ENCODE measurements around the gene SCNN1B. TPM values are rescaled to one million over a fixed set of nuclear protein-coding genes. Genes with fewer than 3 reads are reported as not detected.

The SCNN1B gene
- total RNA-seq, 1 donor from 2014 or later: 3.8 TPM

DNA sequence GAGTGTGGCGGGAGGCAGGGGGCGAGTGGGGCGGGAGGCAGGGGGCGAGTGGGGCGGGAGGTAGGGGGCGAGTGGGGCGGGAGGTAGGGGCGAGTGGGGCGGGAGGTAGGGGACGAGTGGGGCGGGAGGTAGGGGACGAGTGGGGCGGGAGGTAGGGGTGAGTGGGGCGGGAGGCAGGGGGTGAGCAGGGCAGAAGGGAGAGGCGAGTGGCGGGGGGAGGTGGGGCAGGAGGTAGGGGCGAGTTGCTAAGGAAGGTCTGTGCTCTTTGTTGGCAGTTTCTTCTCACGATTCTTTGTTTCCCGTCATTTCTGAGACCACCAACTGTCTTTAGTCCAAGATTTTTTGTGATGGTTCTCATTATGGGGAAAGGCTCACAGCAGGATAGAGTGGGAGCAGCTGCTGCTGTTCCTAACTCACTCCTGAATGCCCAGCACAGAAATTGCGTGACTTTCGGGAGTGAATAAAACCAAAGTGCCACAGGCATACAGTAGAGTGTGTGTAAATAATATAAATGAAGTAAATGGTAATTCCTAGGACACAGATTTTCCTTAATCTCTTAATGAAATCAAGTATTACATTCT, 106.2 kb downstream of the SCNN1B start:
- DNase-seq: peak; percentile 79

DNA sequence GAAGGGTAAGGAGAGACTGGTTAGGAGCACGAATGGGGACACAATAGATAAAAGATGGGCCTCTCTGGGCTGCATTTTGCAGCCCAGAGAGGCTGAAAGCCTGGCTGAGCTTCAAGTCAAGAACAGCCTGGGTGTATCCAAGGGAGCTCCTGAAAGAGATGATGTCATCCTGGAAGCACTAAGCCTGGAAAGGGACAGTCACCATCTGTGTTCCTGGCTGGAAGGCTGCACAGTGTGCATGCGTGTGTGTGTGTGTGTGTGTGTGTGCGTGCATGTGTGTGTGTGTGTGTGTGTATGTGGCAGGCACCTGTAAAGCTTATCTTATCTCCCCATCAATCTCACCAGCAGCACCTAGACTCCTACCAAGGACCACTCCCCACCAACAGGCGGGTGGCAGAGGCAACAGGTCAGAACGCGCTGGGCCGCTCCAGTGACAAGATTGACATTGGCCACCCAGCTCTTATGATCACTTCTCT, 106.8 kb downstream of the SCNN1B start:
- peak; percentile 91 for DNase-seq

DNA sequence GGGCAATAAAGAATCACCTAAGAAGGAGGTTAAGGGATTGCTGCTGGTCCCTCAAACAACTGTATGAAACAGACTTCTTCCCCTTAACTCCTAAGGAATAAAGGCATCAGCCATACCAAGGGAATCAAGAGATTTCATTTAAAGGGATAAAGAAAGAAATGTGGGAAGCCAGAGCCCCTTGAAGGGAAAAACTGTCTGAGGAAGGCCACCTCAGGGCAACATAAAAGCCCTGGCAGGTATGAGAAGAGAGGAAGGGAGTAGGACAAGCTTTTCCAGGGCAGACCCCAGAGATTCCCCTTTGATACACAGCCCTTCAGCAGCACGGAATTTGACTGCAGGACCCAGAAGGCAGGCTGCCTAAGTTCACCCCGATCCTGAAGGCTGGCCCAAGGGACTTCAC, 107.4 kb downstream of the SCNN1B start:
- no peak for DNase-seq

DNA sequence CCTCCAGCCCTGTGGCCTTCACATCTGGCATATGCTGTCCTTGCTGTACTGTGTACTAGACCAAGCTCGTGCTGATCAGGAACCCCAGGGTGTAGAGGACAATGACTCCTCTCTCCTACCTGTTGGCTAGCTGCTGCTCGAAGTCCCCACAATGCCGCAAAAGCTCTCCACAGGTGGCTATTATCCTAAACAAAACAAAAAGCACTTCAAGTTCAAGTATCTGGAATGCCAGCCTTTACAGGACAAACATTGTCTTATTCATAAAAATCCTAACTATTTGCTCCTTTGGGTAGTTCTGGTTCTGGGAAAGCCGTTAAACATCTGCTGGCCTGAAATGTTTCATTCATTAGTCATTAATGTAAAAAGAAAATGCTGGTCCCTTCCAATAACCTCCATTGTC, 108.1 kb downstream of the SCNN1B start:
- no peak for DNase-seq

DNA sequence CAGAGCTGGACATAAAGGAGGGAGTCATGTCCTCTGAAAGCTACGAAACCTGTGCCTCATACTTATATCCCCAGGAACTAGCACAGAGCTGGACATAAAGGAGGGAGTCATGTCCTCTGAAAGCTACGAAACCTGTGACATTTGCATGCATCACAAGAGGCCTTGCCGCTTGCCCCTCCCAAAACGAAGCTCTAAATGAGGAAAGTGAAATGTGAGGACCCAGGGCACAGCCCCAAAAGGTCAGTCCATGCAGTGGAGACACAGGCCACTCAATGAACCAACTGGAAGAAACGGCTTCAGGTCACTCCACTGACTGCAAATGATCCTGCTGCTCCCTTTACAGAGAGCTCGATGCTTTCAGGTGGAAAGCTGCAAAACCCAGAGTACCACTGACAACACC, 112.6 kb downstream of the SCNN1B start:
- DNase-seq: no peak

DNA sequence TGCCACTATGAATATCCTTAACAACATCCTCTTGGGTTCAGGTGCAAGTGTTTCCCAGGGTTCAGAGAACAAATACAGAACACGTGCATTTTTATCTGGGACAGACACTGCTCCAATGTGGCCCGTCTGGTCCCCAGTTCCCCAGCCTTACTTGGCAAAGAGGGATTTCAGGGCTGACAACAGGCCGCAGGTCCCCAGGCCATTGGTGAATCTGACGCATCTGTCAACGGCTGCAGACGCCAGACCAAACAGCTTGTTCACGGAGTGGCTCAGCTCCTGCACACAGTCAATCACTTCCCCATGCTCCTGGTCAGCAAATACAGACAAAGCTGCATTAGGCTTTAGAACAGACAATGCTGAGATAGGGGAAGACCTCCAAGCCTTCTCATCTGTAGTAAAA, 114.7 kb downstream of the SCNN1B start:
- no peak for DNase-seq

DNA sequence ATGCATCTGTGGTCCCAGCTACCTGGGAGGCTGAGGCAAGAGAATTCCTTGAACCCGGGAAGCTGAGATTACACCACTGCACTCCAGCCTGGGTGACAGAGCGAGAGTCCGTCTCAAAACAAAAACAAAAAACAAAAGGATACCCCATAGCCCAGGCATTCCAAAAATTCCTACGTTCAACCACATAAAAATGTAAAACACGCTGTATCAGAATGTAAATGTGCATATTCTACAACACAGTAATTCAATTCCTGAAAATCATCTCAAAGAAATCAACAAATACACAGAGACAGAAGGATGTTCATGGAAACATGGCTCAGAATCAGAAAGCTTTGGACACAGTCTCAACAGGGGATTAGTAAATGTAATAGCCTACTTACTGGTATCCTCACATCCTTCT, 117.9 kb downstream of the SCNN1B start:
- DNase-seq: peak; percentile 46

DNA sequence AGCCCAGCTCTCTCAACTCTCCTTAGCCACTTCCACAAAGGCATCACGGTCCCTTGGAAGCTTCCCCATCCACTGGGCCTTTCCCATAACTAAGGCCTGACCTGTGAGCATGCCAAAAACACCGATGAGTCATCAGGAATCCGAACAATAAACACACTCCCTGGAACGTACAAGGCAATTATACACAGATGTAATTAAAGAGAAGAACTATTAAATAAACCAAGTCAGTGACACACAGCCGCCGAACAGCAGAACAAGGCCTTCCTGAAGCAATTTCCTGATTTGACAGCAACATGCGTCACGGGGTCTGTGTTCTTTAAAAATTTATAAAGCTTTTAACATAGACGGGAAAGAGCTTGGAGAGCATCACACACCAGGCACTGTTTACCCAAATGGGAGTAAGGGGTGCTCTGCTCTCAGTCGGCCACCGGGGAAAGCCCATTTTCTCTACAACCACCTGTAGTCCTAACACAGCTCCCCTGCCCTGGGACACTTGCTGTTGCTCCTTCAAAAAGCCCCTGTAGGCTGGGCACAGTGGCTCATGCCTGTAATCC, 121.5 kb downstream of the SCNN1B start:
- DNase-seq: peak; percentile 72

DNA sequence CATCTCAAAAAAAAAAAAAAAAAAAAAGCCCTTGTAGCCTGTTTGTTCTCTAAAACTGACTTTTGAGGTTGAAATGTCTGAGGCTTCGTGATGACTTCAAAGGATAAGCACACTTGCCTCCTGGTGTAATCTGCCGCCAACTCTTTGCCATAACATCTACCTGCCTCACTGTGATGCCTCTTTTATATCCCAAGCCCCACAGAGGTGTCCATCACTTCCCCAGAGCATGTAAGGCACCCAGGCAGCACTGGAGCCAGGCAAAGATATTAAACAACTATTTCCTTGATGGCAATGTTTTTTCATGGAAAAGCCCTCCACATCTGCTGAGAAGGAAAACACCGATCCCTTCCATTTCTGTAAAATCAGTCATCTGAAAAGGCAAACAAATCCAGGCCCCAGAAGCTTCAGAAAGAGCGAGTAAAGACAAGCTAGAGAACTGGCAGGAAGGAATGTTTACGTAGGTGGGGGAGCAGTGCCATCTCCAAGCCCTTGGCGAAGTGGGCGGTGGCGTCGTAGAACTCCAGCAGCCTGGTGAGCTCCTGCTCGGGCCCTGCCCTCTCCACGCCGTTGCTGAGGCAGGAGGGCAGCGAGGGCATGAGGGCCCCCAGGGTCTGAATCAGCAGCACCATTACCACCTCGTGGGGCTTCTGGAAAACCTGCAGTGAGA, 122.3 kb downstream of the SCNN1B start:
- DNase-seq: peak; percentile 56

DNA sequence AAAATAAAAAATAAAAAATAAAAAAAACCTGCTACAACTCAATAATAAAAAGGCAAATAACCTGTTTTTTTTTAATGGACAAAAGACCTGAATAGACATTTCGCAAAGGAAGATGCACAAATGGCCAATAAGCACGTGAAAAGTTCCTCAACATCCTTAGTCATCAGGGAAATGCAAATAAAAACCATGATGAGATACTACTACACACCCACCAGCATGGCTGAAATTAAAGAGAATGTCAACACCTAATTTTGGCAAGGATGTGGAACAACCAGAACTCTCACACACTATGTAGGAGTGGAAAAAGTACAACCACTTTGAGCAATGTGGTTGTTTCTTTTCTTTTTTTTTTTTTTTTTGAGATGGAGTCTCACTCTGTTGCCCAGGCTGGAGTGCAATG, 126.2 kb downstream of the SCNN1B start:
- no peak for DNase-seq

Other genes starting within 250 kb of the SCNN1B start
- gene USP31, start 152.8 kb upstream of the SCNN1B start, total RNA-seq: 25.3 TPM
- 2.2 TPM for gene SCNN1G, start 119.6 kb upstream of the SCNN1B start, total RNA-seq
- 18.1 TPM for gene COG7, start 150.9 kb downstream of the SCNN1B start, total RNA-seq
- gene GGA2, start 208.2 kb downstream of the SCNN1B start, total RNA-seq: 67.6 TPM

Measured in tongue (tissue), 2 donors.